ENCODE data around the gene DHX35. TPM values are rescaled to one million over a fixed set of nuclear protein-coding genes. Genes with fewer than 3 reads are reported as not detected.
A peak's percentile ranks its signal among the peaks of the same experiment; 100 is the strongest.

Gene DHX35, protein sequence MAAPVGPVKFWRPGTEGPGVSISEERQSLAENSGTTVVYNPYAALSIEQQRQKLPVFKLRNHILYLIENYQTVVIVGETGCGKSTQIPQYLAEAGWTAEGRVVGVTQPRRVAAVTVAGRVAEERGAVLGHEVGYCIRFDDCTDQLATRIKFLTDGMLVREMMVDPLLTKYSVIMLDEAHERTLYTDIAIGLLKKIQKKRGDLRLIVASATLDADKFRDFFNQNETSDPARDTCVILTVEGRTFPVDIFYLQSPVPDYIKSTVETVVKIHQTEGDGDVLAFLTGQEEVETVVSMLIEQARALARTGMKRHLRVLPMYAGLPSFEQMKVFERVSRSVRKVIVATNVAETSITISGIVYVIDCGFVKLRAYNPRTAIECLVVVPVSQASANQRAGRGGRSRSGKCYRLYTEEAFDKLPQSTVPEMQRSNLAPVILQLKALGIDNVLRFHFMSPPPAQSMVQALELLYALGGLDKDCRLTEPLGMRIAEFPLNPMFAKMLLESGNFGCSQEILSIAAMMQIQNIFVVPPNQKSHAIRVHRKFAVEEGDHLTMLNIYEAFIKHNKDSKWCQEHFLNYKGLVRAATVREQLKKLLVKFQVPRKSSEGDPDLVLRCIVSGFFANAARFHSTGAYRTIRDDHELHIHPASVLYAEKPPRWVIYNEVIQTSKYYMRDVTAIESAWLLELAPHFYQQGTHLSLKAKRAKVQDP
- total RNA-seq, result 1 to 10 TPM; 3.2 to 7.5 (median 4.8) TPM
- long read RNA-seq, result 0 reads

- Histone ChIP-seq H3K27ac (peak within 1 kb of the TSS; percentile 83 to 90 (median 86)), H3K27me3 (no peaks in the 10 kb centered on the region), H3K36me3 (no peaks in the 10 kb centered on the region), H3K4me1 (peaks cover 0 to 15% (median 5%) of the 10 kb centered on the region in 4 donors), H3K9me3 (no peaks in the 10 kb centered on the region), H3K4me3 (peak within 1 kb of the TSS; percentile 96 to 99 (median 97))
- DNase-seq (peak; percentile 99), ATAC-seq (peak; percentile 100)
- WGBS (ENCODE audit: insufficient coverage, low coverage, low lambda C conversion rate, missing lambda C conversion rate), result 0% methylated on average over 8 of the region's 70 CpGs
- intact Hi-C loops (cut with DNase I), result no loop called here
- TF ChIP-seq POLR2A (IDR thresholded peaks at IDR 0.05), result peak; percentile 54
- peak in 3 of 4 donors; percentile 13 to 53 (median 50) for TF ChIP-seq CTCF (IDR thresholded peaks at IDR 0.05)
These were observed at the start of gene DHX35 for GRCh38 chr20:38962044-38962927. TSS of gene DHX35 (plus strand) at chr20:38962344. CDS start at chr20:38962368, 24 bp downstream.

DNA sequence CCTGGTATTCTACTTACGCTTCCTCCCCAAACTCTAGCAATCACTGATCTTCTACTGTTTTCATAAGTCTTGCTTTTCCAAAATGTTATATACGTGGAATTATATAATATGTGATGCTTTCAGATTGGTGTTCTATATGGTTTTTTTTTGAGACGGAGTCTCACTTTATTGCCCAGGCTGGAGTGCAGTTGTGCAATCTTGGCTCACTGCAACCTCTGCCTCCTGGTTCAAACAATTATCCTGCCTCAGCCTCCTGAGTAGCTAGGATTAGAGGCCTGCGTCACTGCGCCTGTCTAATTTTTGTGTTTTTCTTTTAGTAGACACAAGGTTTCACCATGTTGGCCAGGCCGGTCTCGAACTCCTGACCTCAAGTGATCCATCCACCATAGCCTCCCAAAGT, 46.8 kb upstream of the DHX35 start:
- intact Hi-C loops (cut with DNase I), result no loop called here
- 79% methylated on average over 7 of the region's 7 CpGs for WGBS (ENCODE audit: insufficient coverage, low coverage, low lambda C conversion rate, missing lambda C conversion rate)
- H3K4me3 ChIP-seq, result no peak overlapping the region
- peaks cover 0 to 13% (median 2%) of the 10 kb centered on the region in 4 donors for H3K4me1 ChIP-seq
- H3K27me3 ChIP-seq, result no peaks in the 10 kb centered on the region
- no peak for TF ChIP-seq CTCF (IDR thresholded peaks at IDR 0.05)
- no peak for TF ChIP-seq POLR2A (IDR thresholded peaks at IDR 0.05)
- DNase-seq (no peak), ATAC-seq (no peak)
- no peak overlapping the region for H3K27ac ChIP-seq
- no peaks in the 10 kb centered on the region for H3K36me3 ChIP-seq
- H3K9me3 ChIP-seq, result no peaks in the 10 kb centered on the region

- no peaks in the 10 kb centered on the region for H3K27me3 ChIP-seq
- no peaks in the 10 kb centered on the region for H3K36me3 ChIP-seq
- DNase-seq (peak in 1 of 3 donors; percentile 50), ATAC-seq (peak in 1 of 4 donors; percentile 36)
- peak overlapping the region in 1 of 3 donors; percentile 2 for H3K27ac ChIP-seq
- 31% methylated on average over 4 of the region's 4 CpGs for WGBS (ENCODE audit: insufficient coverage, low coverage, low lambda C conversion rate, missing lambda C conversion rate)
- H3K9me3 ChIP-seq, result no peaks in the 10 kb centered on the region
- H3K4me1 ChIP-seq, result peaks cover 0 to 13% (median 2%) of the 10 kb centered on the region in 4 donors
- intact Hi-C loops (cut with DNase I), result no loop called here
- no peak overlapping the region for H3K4me3 ChIP-seq
- no peak for TF ChIP-seq CTCF (IDR thresholded peaks at IDR 0.05)
- no peak for TF ChIP-seq POLR2A (IDR thresholded peaks at IDR 0.05)
These were observed 44.5 kb upstream of the DHX35 start for GRCh38 chr20:38917657-38918056.

GRCh38 chr20:38918172-38918571, 44.0 kb upstream of the DHX35 start:
- Histone ChIP-seq H3K4me1 (peaks cover 0 to 10% (median 1%) of the 10 kb centered on the region in 4 donors), H3K9me3 (no peaks in the 10 kb centered on the region), H3K27ac (peak overlapping the region in 1 of 3 donors; percentile 2), H3K27me3 (no peaks in the 10 kb centered on the region), H3K36me3 (no peaks in the 10 kb centered on the region), H3K4me3 (no peak overlapping the region)
- intact Hi-C loops (cut with DNase I), result no loop called here
- DNase-seq (no peak), ATAC-seq (no peak)
- TF ChIP-seq CTCF (IDR thresholded peaks at IDR 0.05), result no peak
- TF ChIP-seq POLR2A (IDR thresholded peaks at IDR 0.05), result no peak
- 79% methylated on average over 7 of the region's 19 CpGs for WGBS (ENCODE audit: insufficient coverage, low coverage, low lambda C conversion rate, missing lambda C conversion rate)
